Measurements from ENCODE around the gene SUDS3.

GRCh38 chr12:118370601-118371000 lies 5.8 kb upstream of the SUDS3 start:
- TF ChIP-seq ATF3 (IDR thresholded peaks at IDR 0.05) (no peak), CTCF (IDR thresholded peaks at IDR 0.05; ENCODE audit: low read depth, low read length, missing input control) (no peak), YY1 (IDR thresholded peaks at IDR 0.05) (no peak), TAF1 (conservative IDR thresholded peaks at IDR 0.05) (no peak), RAD21 (IDR thresholded peaks at IDR 0.05) (no peak), ZBTB33 (IDR thresholded peaks at IDR 0.05) (no peak), MAX (IDR thresholded peaks at IDR 0.05) (no peak), JUND (IDR thresholded peaks at IDR 0.05) (no peak)
